Liver (tissue), 3 donors: ENCODE measurements around the gene LAD1.

Source experiments
- CTCF ChIP-seq: fragments of 150-350 bp; IDR thresholded peaks from 2 replicates; pipeline ENCODE4 v1.5.1; 2017; ENCODE audit warnings: improper control_type of control experiment, low read depth, low read length; ENCODE audit not compliant: missing input control
- FOXA1 ChIP-seq: IDR thresholded peaks from 2 replicates; pipeline ENCODE4 v1.6.1; 2016; ENCODE audit warnings: antibody characterized with exemption
- JUND ChIP-seq, 2 donors: IDR thresholded peaks; 2 replicates each; pipeline ENCODE4 v1.6.1; 2016; ENCODE audit warnings: antibody characterized with exemption in 2 of 2
- NR2F2 ChIP-seq: IDR thresholded peaks from 2 replicates; pipeline ENCODE4 v1.6.1; 2016; ENCODE audit warnings: antibody characterized with exemption
- RAD21 ChIP-seq, 2 donors: IDR thresholded peaks; 2 replicates each; pipeline ENCODE4 v1.6.1; 2016; ENCODE audit warnings: antibody characterized with exemption in 2 of 2, mild to moderate bottlenecking in 2 of 2
- RXRA ChIP-seq, 2 donors: IDR thresholded peaks; 2 replicates each; pipeline ENCODE4 v1.6.1; 2017 to 2018; ENCODE audit warnings: antibody characterized with exemption in 2 of 2, mild to moderate bottlenecking in 1 of 2
- SP1 ChIP-seq: IDR thresholded peaks from 2 replicates; pipeline ENCODE4 v1.6.1; 2018; ENCODE audit warnings: antibody characterized with exemption, mild to moderate bottlenecking
- TAF1 ChIP-seq: conservative IDR thresholded peaks from 2 replicates; pipeline ENCODE4 v1.6.1; 2016; ENCODE audit warnings: antibody characterized with exemption, mild to moderate bottlenecking
- YY1 ChIP-seq: IDR thresholded peaks from 2 replicates; pipeline ENCODE4 v1.6.1; 2016; ENCODE audit warnings: antibody characterized with exemption, mild to moderate bottlenecking
- TF ChIP-seq, protein P1 (sequence below): IDR thresholded peaks from 2 replicates; pipeline ENCODE4 v1.6.1; 2016; ENCODE audit warnings: antibody characterized with exemption
- TF ChIP-seq, protein P2 (sequence below): IDR thresholded peaks from 2 replicates; pipeline ENCODE4 v1.6.1; 2016; ENCODE audit warnings: antibody characterized with exemption
- TF ChIP-seq, protein P3 (sequence below): IDR thresholded peaks from 2 replicates; pipeline ENCODE4 v1.6.1; 2016; ENCODE audit warnings: antibody characterized with exemption, mild to moderate bottlenecking
- donor health status: healthy.
- donor health status: healthy.

GRCh38 chr1:201396861-201397464 lies 2.2 kb downstream of the LAD1 start:
- TF ChIP-seq CTCF (no peak), JUND (IDR thresholded peaks at IDR 0.05) (peak in 1 of 2 donors; percentile 61), TAF1 (no peak), SP1 (peak; percentile 72), FOXA1 (no peak), RAD21 (IDR thresholded peaks at IDR 0.05) (no peak), RXRA (IDR thresholded peaks at IDR 0.05) (peak; percentile 69 to 84), NR2F2 (no peak), YY1 (peak; percentile 55)
- TF ChIP-seq, protein P1, sequence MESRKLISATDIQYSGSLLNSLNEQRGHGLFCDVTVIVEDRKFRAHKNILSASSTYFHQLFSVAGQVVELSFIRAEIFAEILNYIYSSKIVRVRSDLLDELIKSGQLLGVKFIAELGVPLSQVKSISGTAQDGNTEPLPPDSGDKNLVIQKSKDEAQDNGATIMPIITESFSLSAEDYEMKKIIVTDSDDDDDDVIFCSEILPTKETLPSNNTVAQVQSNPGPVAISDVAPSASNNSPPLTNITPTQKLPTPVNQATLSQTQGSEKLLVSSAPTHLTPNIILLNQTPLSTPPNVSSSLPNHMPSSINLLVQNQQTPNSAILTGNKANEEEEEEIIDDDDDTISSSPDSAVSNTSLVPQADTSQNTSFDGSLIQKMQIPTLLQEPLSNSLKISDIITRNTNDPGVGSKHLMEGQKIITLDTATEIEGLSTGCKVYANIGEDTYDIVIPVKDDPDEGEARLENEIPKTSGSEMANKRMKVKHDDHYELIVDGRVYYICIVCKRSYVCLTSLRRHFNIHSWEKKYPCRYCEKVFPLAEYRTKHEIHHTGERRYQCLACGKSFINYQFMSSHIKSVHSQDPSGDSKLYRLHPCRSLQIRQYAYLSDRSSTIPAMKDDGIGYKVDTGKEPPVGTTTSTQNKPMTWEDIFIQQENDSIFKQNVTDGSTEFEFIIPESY, result no peak
- TF ChIP-seq, protein P2, sequence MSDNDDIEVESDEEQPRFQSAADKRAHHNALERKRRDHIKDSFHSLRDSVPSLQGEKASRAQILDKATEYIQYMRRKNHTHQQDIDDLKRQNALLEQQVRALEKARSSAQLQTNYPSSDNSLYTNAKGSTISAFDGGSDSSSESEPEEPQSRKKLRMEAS, result peak; percentile 41
- TF ChIP-seq, protein P3, sequence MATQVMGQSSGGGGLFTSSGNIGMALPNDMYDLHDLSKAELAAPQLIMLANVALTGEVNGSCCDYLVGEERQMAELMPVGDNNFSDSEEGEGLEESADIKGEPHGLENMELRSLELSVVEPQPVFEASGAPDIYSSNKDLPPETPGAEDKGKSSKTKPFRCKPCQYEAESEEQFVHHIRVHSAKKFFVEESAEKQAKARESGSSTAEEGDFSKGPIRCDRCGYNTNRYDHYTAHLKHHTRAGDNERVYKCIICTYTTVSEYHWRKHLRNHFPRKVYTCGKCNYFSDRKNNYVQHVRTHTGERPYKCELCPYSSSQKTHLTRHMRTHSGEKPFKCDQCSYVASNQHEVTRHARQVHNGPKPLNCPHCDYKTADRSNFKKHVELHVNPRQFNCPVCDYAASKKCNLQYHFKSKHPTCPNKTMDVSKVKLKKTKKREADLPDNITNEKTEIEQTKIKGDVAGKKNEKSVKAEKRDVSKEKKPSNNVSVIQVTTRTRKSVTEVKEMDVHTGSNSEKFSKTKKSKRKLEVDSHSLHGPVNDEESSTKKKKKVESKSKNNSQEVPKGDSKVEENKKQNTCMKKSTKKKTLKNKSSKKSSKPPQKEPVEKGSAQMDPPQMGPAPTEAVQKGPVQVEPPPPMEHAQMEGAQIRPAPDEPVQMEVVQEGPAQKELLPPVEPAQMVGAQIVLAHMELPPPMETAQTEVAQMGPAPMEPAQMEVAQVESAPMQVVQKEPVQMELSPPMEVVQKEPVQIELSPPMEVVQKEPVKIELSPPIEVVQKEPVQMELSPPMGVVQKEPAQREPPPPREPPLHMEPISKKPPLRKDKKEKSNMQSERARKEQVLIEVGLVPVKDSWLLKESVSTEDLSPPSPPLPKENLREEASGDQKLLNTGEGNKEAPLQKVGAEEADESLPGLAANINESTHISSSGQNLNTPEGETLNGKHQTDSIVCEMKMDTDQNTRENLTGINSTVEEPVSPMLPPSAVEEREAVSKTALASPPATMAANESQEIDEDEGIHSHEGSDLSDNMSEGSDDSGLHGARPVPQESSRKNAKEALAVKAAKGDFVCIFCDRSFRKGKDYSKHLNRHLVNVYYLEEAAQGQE, result peak; percentile 47
